Stimulated activated CD8-positive, alpha-beta memory T cell treated with anti-CD3 and anti-CD28 coated beads, Interleukin-4, amount 100 ng/mL, for 48 hours (primary cell): ENCODE results near the gene EPHB3.

Experiments
- DNase-seq: peaks from one replicate; pipeline ENCODE4 v3.0.0-alpha.2; 2020

EPHB3 gene

DNA sequence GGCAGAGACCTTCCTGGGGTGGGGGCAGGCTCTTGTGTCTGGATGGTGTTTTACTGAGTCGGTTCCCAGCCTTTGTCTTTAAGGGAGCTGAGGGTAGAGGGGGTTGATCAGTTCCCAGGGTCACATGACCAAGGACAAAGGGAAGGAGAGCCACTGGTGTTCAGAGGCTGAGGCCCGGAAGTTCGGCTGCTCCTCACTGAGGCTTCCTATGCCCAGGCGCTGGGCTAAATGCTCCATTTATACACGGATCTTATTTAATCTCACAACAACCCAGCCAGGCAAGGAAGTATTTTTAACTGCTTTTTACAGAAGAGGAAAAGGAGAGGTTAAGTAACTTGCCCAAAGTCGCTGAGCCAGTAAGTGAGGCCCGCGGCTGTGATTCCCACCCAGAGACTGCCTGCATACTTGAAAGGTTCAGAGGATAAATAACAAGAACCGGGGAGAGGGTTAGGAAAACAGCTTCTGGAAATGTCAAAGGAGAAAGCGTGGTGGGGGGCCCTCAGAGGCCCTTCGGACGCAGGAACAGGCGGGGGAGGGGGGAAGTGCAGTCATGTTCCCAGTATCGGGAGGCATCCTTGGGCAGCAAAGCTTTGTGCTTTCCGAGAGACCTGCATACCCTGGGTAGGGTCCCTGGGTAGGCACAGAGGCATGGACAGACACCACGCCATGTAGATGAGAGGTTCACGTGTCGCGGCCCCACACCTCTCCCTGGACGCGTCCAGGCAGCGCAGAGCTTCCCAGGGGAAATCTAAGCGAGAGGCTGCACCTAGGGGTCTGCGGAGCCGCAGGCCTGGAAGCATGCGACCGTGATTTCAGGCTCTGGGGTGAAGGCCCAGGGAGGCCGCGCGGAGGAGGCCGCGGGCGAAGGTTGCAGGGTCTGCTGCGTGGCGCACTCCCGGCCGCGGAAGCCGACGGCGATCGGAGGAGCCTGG lies 21.3 kb downstream of the EPHB3 start:
- no peak for DNase-seq

DNA sequence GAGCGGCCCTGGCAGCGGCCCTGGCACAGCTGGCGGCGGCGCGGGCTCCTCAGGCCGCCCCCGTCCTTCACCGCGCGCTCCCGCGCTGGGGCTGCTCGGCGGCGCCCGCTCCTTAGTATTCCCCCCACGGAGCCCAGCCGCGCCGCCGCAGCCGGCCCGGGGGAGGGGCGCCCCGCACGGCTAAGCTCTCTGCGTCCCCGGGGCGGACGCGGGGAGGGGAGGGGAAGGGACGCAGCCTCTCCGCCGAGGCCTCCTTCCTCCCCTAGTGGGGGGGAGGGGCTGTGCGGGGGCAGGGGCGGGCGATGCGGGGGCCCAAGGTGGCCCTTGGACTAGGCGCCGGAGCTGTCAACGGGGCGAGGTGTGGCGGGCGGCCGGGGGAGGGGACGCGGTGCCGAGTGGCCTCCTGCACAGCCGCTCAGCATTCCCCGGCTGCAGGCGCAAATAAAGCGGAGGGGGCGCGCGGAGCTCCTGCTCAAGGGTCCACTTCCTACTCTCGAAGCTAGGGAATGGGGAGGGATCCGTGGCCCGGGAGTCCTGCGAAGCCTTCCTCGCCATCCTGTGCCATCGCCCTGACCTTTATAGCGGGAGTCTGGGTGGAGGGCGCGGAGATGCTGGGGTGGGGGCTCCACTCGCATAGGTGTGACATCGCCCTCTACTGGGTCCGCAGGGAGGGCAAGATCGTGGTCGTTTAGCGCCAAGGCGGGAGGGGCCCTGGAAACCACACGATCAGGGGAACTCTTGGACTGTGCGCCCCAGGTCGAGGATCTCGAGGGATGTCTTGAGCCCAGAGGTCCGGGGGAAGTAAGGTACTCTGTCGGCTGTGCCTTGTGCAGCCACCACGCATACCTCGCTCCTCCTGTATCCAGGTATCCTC lies 22.2 kb downstream of the EPHB3 start:
- DNase-seq = no peak

DNA sequence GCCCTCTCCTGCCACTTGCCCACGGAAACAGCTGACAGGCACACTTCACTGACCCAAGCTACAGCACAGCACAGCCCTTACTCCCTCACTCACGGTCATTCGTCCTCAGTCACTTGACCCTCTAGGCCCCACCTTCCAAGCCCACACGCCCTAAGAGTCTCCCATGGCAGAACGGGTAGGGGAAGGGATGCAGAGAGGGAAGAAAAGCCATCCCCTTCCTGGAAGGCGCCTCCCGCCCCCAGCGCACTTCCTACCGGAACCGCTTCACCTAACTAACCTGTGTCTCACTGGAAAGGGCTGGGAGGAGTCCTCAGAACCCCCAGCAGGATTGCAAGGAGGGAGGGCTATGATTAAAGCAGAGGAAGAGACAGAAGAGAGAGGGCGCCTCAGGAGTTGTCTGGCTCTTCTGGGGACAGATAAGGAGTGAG lies 22.9 kb downstream of the EPHB3 start:
- no peak for DNase-seq

DNA sequence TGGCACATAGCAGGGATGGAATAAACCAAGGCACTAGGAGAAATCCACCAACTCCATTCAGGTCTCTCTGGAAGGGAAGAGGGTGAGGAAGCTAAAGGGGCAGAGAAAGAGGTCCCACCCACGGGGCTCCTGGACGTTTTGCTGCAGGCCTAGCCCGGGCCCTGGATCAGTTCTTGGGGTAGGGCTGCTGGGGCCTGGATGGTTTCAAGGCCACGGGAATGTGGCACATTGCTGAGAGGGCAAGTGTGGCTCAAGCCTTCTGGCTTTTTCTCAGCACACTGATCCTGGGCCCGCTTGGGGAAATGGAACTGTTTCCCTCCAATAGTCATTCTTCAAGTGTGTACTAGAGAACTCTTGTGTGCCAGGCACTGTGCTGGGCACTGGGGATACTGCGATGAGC lies 24.0 kb downstream of the EPHB3 start:
- DNase-seq = no peak

DNA sequence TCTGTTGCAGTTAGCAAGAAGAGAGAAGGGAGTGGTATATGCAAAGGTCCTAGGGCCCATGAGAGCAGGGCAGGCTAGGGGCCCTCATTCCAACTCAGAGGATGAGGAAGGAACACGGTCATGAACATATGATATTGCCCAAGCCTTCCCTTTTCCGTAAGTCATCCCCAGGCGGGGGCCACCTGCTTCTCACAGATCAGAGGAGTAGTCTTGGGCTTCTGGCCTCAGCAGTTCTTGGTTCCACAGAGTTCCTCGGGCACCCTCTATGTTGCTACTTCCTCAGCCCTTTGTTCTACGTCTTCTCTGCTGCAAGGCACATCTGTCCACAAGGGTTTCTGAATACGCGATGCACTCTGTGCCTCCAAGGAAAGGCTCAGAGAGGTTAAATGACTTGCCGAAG lies 25.3 kb downstream of the EPHB3 start:
- DNase-seq = no peak

DNA sequence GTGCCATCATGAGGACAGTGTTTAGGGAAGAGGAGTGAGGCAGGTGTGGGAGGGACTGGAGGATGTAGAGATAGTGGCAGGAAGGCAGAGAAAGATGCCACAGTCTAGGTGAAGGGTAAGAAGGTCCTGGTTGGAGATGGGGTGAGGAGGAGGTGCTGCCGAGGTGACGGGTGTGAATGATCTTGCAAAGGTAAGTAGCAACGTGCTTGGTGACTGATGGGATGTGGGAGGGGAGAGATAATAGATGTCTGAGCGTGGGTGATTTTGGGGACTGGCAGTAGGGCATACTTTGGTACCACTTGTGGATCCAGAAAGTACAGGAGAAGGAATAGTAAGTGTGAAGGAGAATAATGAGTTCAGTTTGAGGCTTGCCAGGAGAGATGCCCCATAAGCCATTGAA lies 27.2 kb downstream of the EPHB3 start:
- no peak for DNase-seq

DNA sequence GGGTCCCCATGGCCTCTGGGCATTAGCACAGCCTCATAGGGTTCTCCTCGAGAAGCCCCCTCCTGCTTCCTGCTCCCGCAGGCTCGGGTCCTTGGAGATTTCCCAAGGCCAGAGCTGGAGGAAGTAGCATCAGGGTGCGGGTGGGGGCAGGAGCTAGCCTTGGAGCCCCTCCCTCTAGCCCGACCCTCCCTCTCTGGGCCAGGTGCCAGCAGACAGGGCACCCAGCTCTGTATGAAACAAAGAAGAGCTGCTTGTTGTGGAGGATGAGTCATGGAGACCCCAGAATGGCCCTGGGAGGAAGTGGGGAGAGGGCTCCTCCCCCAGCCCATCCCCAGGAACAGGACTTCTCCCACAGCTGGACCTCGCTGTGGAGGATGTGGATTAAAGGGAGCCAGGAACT lies 29.2 kb downstream of the EPHB3 start:
- no peak for DNase-seq

DNA sequence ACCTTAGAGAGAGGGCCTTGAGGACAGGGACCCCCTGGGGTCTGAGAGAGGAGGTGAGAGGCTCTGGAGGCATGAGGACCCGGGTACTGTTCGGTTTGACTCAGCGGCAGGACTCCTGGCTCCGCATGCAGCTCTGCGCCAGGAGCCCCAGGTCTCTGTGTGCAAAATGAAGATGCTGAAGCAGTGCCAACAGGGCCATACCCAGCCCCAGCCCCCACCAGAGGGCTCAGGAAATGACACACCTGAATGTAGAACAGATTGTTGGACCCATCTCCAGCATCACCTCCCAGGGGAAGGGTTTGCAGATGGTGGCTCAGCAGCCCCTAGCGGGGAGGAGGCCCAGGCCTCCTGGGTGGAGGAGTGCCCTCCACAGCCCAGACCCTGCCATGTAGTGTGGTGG lies 30.2 kb downstream of the EPHB3 start:
- no peak for DNase-seq

DNA sequence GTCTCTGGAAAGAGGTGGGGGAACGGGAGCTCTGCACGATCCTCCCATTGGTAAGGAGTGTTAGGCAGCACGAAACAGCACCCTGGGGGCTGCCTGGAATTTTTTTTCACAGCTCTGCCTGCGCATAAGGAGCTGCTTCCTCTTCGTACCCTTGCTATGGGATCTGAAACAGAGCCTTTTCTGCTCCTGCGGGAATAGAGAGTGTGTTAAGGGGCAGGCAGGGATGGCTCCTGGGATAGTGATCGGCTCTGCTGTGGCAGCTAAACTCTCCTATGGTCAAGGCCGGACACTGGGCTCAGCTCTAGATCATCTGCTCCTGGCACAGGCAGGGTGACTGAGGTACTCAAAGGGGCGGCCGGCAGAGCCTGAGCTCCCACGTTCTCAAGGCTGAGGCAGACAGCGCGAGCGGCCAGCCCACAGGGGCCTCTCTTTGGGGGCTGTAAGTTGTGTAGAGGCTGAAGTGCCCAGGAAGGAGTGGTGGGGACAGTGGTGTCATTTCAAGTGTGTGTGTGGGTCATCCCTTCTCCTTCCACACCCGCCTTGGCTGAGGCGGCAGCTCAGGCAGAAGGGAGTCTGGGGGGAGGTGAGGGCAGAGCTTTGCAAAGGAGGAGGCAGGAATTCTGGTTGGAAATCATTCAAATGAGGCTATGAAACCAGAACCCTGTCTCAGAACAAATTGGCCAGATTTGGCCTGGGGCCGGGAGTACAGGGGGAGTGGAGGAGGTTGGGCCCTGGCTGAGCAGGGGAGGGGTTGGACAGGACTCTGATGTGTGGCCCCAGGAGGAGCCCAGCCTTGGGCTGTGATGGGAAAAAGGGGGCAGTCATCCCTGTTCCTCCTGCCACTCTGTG lies 31.0 kb downstream of the EPHB3 start:
- no peak for DNase-seq

DNA sequence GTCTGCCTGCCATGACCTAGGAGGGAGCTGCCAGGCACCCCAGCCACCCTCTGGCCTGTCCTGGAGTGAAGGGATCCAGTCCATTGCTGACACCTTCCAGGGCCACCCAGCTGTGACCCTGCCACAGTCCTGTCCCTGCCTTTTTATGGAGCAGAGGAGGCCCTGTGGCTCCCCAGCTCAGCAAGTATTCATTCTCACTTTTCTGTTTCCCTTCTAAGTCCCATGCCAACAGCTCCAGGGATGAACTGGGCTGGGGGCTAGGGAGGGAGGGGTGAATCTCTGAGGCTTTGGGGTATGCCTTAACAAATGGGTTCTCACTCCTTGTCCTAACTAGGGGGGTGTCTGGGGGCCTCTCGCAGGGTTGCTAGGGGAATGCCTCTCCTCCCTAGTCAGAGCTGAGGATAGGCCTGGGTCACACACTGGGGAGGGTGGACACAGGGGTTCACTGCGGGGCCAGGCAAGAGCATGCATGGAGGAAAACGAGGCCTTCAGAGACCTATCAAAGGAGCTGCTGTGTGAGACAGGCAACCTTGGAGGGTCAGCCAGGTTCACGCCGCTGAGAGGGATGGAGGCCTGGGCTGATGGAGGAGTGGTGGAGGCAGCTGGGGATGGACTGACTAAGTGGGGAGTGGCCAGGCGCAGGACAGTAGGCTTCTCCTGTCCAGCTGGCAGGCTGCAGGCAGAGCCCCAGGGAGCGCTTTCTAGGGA lies 31.8 kb downstream of the EPHB3 start:
- no peak for DNase-seq

DNA sequence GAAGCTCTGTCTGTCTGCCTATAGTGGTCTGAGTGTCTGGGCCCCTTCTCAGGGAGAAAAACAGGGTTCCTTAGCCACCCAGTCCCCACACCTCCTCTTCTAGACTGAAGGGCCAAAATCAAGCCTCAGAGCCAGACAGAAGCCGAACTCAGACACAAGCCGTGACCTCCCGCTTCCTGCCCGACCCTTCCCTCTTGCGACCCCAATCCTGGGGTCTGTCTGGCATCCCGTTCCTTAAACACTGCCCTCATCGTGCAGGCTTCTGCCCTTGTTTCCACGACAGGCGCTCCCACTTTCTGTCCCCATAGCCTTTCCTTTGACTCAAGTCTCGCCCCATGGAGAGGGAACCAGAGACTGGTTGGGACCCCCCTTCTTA lies 32.3 kb downstream of the EPHB3 start:
- no peak for DNase-seq

DNA sequence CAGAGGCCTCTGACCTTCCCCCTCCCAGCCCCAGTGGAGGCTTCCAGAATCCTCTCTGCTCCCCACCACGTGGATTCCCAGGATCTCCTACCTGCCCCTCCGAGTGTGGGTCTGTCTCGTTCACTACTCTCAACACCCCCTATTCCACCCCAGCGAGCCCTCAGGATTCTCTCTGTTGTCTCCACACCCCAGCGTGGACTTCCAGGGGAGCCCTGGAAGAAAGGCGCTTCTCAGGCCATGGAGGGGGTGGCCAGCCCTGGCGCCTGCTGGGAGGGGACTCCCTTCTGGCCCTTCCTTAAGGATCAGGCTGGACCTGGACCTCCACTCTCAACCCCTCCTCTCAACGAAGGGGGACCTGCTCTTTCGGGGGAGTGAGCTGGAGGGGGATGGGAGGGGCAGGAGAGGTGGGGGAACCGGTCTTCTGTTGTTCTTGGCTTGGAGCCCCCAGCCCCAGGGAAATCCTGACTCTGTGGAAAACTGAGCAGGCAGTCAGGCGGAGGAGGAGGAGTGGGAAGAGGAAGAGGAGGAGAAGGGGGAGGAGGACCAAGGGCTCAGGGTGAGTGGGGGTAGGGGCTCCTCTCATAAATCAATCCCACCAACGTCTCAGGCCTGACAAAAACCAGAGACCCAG lies 32.9 kb downstream of the EPHB3 start:
- no peak for DNase-seq

DNA sequence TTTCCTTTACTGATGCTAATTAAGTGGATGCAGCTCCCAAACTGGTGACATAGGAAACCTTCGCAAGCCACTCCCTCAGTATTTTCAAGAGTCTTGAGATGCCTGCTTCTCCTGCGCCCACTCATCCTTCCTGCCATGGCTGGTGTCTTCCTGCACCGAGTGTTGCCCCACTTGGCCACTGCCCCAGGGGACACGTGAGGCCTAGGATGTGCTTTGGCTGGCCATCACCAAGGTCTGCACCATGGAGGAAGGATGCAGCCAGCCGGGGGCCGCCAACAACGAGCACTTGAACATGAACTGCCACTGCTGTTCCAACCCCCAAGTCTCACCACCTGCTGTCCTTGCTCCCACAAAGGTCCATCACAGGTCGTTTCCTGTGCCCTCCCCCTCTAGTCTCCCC lies 34.1 kb downstream of the EPHB3 start:
- no peak for DNase-seq

DNA sequence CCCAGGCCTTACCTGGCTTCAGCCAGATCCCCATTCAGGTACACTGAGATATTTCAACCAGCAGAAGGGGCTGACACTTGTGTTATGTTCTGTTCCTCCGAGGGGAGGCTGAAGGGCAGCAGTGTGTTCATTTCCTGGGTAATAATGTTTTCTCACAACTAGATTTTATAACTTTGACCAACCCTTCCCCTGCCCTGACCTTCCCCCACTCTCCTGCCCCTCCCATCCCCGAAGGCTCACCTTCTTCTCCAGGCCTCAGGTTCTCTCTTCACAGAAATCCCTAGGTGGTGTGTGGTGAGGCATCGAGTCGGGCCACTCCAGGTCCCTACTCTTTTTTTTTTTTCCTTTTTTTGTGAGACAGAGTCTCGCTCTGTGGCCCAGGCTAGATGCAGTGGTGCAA lies 34.6 kb downstream of the EPHB3 start:
- no peak for DNase-seq

DNA sequence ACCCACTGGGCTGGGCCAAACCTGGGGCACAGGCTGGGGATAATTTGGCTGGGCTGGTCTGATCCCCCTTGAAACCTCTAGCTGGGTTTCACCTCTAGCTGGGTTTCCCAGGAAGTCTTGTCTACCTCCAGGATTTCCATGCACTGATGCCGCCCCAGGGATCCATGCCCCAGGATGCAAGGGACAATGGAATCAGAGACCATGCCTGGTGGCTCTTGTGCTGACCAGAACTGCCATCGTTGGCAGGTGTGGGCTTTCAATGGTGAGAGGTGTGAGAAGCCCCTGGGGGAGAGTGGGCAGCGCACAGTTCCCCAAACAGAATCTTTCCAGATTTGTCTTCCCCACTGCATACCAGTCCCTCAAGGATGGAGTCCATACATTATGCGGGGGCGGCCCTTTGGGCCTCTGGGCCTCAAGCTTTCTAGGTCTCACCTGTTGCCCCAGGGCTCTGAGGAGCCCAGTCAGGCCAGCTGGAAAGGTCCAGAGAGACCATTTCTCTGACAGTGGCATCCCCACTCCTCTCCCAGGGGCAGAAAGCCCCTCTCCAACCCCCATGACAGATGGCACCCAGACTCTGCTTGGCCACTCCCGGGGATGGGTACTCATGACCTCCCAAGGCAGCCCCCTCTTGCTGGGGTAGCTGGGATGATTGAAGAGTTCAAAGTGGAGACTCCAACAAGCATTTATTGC lies 35.4 kb downstream of the EPHB3 start:
- DNase-seq = no peak

DNA sequence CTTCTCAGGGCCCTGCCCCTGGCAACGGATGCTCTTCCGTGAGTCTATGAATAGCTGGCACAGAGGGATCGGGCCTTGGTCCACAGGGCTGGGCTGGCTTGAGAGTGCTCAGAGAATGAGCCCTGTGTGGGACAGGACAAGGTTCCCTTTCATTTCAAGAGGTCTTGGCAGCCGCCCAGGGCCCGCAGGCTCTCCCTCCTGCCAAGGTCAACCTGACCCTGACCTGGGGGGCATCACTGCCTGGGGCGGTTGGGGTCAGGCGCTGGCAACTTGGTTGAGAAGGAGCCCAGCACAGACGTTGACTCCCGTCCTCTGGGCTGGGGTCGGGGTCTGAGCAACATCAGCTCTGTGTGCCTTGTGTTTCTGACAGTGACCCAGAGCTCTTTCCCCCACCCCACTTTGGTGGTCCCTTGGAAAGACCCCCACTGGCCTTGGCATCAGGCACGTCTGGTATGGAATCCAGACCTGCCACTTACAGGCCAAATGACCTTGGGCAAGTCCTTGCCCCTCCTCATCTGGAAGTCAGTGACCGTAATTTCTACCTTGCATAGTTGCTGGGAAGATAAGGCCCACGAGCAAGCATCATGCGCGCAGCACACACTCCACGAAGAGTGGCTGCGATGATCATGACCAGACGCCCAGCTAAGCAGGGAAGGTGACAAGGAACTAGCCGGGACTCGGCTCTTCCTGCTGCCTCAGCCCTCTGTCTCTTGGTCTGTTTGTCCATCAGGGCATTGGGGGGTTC lies 36.4 kb downstream of the EPHB3 start:
- DNase-seq = no peak

DNA sequence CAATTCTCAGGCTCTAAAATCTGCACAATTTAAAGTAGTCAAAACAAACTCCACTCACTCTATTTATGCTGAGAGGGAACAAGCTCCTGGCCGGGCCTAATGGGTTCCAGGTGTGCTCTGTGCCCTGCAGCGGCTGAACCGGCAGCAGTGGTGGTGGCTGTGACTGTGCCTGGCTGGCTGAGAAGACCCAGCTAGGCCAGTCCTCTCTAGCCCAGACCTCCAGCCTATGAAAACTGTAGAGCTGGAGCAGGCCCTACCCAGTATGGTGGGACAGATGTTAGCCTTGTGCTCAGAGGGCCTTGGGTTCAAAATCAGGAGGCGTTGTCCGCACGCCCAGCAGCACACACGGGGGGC lies 37.0 kb downstream of the EPHB3 start:
- no peak for DNase-seq

DNA sequence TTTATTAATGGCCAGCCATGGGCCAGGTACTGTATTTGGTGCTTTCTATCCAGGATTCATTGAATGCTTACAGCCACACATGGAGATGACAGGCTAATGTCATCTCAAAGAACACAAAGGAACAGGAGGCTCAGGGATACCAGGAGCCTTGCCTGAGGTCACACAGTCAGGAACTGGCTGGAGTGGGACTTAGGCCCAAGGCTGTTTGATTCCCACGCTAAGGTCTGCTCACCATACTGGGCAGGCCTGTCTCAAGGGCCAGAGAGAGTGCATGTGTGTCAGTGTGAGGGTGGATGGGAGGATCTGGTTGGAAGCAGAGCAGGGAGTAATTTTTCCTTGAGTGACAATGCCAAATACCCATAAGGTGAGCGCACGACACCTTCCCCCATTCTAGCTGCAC lies 37.6 kb downstream of the EPHB3 start:
- DNase-seq = no peak

DNA sequence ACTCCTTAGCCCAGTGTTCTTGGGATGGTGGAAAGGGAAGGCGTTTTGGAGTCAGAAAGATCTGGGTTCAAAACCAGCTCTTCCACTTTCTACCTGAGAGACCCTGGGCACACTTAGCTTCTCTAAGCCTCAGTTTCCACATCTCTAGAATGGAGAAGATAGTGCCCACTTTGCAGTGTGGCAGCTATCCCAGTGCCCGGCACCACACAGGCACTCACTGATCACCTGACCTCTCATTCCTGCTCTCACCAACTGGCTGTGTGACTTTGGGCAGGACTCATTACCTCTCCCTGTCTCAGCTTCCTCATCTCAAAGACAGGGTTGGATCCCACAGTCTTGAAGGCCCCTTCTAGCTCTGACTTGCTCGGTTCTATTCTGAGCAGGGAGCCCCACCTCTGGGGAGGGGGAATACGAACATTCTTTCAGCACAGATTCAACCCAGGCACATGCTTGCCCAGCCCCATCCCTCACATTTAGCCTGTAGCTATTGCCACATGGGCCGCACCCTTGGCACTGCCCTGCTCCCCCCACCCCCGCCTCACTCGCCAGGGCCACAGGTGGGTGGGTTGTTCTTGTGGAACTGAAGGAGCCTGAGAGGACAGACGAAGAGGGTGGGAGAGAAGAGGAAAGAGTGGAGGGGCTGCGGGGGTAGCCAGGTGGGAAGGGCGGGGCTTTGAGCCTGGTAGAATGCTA lies 39.2 kb downstream of the EPHB3 start:
- no peak for DNase-seq
